ENCODE measurements around the gene UBXN11. TPM values are rescaled to one million over a fixed set of nuclear protein-coding genes. Genes with fewer than 3 reads are reported as not detected.
A peak's percentile ranks its signal among the peaks of the same experiment; 100 is the strongest.

Gene UBXN11
- total RNA-seq, 1 donor from 2014 or later = 3.0 TPM

GRCh38 chr1:26287033-26287711, 19.3 kb downstream of the UBXN11 start:
- DNase-seq (ENCODE audit: low read depth, low spot score) = no peak

DNA sequence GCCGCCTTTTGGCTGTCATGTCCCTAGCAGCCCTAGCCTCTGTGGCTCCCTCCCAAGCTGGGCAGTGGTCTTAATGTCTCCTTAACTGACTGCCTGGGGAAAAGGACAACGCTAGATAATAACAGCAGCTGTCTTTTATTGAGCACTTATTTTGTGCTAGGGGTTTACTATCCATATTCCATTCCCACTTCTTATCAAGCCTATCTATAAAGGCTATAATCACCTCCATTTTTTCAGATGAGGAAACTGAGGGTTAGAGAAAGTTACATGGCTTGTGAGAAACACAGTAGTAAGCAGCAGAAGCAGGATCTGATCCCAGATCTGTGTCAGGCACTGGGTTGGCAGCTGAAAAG, 20.4 kb downstream of the UBXN11 start:
- DNase-seq (ENCODE audit: low read depth, low spot score) = no peak

- no peak for DNase-seq (ENCODE audit: low read depth, low spot score)
Observed at GRCh38 chr1:26285366-26286063, 20.9 kb downstream of the UBXN11 start.

GRCh38 chr1:26284597-26285347, 21.7 kb downstream of the UBXN11 start:
- DNase-seq (ENCODE audit: low read depth, low spot score) = peak; percentile 66

GRCh38 chr1:26283871-26284596, 22.4 kb downstream of the UBXN11 start:
- DNase-seq (ENCODE audit: low read depth, low spot score) = no peak

- DNase-seq (ENCODE audit: low read depth, low spot score) = no peak
Observed at GRCh38 chr1:26283279-26283853, 23.1 kb downstream of the UBXN11 start.

DNA sequence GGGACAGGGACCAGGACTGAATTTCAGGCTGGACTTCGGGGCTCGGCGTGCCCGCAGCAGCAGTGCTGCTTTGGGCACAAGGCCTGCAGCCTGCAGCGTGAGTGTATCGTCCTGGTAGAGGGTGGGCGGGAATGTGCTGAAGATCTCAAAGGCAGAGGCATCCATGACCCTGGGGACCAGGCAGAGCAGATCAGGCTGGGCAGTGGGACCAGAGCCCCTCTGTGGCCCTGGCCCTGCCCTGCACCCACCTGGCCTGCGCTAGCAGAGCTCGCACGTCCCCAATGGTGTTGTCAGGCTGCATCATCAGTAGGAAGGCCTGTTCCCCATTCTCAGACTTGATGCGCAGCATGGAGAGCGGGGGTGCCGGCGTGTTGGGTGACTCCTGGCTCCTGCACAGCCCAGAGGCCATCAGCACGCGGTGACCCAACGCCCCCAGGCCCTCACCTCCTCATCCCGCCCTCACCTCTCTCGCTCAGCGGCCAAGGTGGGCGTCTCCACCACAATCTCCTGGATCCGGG, 24.0 kb downstream of the UBXN11 start:
- no peak for DNase-seq (ENCODE audit: low read depth, low spot score)

- DNase-seq (ENCODE audit: low read depth, low spot score) = no peak
Observed at GRCh38 chr1:26281971-26282370, 24.5 kb downstream of the UBXN11 start.

GRCh38 chr1:26281091-26281958, 25.1 kb downstream of the UBXN11 start:
- no peak for DNase-seq (ENCODE audit: low read depth, low spot score)

DNA sequence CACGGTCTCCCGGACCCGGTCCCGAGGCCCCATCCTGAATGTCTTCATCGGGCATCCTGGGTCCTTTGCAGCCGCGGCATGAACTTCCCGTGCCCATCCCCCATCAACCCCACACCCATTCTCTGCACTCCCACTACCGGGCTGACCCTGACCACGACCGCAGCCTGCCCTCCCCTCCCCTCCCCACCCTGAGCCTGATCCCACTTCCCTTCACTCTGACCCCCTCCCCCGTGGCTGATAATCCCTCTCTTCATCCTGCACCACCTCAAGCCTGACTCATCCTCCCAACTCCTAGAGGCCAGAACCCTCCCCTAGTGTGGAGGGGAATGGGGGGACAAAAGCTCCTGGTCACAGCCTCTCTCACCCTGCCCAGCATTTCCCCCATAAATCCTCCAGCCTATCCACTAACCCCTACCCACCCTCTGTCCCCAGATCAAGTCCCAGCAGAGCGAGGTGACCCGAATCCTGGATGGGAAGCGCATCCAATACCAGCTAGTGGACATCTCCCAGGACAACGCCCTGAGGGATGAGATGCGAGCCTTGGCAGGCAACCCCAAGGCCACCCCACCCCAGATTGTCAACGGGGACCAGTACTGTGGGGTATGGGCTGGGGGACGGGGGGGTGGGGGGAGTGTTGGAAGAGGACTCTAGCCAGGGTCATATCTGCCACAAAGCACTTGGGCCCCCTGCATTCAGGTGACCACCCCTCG, 25.9 kb downstream of the UBXN11 start:
- no peak for DNase-seq (ENCODE audit: low read depth, low spot score)

GRCh38 chr1:26279456-26280332, 26.7 kb downstream of the UBXN11 start, which contains the start of gene SH3BGRL3:
TSS of gene SH3BGRL3 (plus strand) at chr1:26280086. CDS start at chr1:26280156, 70 bp downstream.
- peak; percentile 40 for DNase-seq (ENCODE audit: low read depth, low spot score)

- no peak for DNase-seq (ENCODE audit: low read depth, low spot score)
Observed at GRCh38 chr1:26278724-26279455, 27.5 kb downstream of the UBXN11 start.

GRCh38 chr1:26278303-26278702, 28.1 kb downstream of the UBXN11 start:
- DNase-seq (ENCODE audit: low read depth, low spot score) = no peak

GRCh38 chr1:26277719-26278118, 28.7 kb downstream of the UBXN11 start:
- no peak for DNase-seq (ENCODE audit: low read depth, low spot score)

GRCh38 chr1:26277261-26277661, 29.2 kb downstream of the UBXN11 start:
- DNase-seq (ENCODE audit: low read depth, low spot score) = no peak

DNA sequence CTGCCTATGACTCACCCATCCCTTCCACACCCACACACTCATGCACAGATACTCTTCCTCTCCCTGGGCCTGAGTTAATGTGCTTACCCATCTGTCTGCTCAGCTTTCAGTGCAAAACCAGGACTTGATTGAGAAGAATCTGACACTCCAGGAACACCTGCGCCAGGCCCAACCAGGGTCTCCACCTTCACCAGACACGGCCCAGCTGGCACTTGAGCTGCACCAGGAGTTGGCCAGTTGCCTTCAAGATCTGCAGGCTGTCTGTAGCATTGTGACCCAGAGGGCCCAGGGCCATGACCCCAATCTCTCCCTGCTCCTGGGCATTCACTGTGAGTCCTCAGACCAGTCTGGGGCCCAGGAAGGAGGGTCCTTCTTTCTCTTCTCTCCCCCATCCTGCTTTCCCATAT, 30.0 kb downstream of the UBXN11 start:
- DNase-seq (ENCODE audit: low read depth, low spot score) = no peak

DNA sequence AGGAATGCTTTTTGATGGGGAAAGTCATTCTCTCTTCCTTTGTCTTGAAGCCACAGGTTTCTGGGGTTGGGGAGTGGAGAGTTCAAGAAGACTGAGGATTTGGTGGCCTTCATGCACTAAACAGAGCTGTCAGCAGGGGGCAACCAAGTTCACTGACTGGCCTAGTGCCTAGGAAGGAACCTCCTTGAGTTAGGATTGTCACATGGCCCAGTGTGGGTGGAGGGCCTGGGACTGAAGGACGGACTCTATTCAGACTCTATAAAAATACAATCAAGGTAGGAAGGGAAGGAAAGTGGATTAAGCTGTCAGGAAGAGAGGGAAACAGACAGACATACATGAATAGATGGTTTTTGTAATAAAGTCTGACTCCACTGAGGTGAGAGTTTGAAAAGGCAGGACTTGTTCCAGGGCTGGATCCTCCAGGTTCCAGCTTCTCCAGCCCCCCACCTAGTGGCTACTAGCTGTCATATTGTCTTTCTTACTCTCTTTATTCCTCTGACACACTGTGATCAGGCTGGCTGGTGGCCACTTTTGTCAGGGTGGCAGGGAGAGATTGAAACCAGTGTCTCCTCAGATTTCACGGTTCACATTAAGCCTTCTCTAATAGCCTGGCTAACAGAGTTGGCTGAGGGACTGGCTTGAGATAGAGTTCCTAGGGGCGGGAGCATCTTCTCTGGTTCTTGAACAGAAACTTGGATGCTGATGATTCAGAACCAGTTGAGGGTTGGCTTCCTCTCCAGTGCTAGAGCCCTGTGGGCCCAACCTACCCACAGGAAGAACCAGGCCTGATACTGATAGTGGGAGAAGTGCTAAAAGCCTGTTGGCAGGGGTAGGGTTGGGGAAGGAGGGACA, 30.6 kb downstream of the UBXN11 start:
- peak; percentile 67 for DNase-seq (ENCODE audit: low read depth, low spot score)
